Head of caudate nucleus (tissue), 42 donors: ENCODE data around the gene LEMD2.
"Not testable (repeated sequence)": the region's sequence is repeated elsewhere in the genome, so short reads cannot be mapped to it uniquely, and the experiment has no call there.

ENCODE experiments used
- DNase-seq, 42 donors: peaks; one replicate each; pipeline versions ENCODE4 v3.0.0 to v3.0.0-alpha.2; 2020 to 2021; ENCODE audit warnings: mixed read lengths in 7 of 42
- intact Hi-C: fragments of 100-400 bp; cut with DNase I; formaldehyde crosslinking; loops from one replicate; pipeline ENCODE4 v1.15.0; 2022

Gene LEMD2

DNA sequence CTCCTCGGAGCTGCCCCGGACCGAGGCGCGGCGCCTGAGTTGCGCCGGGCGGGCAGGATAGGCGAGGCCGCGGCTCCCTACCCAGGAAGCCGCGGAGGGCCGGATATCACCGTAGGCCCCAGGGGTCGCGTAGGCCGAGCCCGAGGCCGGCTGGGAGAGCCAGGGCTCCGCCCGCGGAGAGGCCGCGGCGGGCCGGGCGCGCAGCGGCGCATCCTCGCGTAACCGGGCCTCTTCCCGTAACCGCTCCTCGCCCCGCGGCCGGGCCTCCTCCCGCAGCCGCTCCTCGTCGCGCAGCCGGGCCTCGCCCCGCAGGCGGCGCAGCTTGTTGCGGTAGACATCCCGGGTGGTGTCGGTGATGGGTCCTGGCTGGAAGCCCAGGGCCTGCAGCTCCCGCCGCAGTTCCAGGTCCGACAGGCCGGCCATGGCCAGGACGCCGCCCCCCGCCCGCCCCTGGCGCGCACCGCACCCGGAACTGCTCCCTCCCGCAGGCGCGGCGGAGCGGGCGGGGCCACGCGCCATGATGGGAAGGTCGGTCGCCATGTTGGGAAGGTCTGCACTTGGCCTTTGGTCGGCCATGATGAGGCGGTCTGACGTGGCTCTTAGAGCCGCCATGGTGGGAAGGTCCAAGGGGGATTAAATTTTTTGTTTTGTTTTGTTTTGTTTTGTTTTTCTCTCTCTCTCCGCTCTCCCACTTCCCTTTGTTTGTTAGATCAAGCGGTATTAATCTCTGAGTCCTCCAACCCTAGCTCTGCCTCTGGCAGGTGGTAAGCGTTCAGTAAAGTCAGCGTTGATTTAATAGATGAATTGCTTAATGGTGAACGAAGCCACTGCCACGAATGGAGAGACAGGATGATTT is at the start of gene LEMD2:
LEMD2 (minus strand) TSS at position 437 of the 856 bp plus-strand sequence; CDS start at position 423, 14 bp downstream.
- intact Hi-C loops = no loop called here
- peak; percentile 80 to 97 (median 95) for DNase-seq

GRCh38 chr6:33837971-33838665 is 49.2 kb upstream of the LEMD2 start:
- intact Hi-C loops = no loop called here
- peak in 14 of 42 donors; percentile 14 to 61 (median 25) for DNase-seq

GRCh38 chr6:33836806-33837469 is 48.0 kb upstream of the LEMD2 start:
- intact Hi-C loops = no loop called here
- DNase-seq = no peak

DNA sequence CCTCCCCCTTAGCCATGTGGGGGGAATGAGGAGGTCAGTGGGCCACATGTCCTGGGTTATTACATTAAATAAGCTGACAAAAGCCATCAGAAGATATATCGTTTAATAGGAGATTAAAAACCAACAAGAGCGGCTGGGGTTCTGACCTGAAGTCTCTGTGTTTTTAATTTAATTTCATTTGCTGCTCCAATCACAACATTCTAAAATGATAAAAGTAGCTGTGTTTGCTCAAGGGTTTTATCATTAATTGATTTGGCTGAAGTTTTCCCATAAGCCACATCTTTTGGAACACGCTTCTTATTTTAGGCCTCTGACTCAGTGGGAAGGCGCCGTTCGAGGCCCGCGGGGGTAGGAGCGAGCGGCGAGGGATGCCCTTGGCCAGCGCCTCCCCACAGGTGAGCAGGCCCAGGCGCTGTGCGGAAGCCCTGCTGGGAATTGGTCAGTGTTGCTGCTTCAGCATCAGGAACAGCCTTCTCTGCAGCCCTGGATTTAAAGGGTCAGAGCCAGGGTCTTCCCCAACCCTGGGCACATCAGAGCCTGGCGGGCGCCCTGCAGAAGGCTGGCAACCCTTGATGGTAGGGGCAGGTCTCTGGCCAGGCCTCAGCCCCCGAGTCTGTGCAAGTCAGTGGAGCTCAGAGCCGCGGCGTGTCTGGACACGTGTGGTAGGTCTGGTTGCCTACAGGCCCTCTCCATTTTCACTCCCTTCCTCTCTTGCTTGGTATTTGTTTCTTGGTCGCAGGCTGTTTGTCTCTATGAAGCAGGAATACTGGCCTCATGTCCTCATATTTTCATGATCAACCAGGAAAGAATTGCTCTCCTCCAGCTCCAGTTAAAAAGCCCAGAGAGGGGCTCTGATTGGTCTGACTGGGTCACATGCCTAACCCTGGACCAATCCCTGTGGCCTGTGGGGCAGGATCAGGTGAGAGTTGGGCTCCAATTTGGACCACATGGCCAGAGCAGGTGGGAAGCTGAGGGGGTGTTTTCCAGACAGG is 45.8 kb upstream of the LEMD2 start:
- intact Hi-C loops = no loop called here
- no peak for DNase-seq

DNA sequence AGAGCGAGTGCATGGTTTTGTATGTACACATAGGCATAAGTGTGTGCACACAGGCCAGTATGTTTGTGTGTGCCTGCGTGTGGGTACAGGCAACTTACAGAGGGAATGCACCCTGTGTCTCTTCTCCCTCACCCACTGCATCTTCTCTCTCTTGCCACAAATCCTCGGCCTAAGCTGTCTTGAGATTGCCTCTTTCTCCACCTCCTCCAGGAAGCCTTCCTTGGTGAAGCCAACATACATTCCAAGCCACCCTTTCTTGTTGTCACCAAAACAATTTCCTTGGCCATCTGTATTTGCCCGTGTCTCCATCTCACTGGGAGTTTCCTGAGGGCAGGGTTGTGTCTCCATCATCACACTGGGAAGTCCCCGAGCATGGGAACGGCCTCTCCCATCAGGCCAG is 44.7 kb upstream of the LEMD2 start:
- no peak for DNase-seq
- intact Hi-C loops = no loop called here

DNA sequence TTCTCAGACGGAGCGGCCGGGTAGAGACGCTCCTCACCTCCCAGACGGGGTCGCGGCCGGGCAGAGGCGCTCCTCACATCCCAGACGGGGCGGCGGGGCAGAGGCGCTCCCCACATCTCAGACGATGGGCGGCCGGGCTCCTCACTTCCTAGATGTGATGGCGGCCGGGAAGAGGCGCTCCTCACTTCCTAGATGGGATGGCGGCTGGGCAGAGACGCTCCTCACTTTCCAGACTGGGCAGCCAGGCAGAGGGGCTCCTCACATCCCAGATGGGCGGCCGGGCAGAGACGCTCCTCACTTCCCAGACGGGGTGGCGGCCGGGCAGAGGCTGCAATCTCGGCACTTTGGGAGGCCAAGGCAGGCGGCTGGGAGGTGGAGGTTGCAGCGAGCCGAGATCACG is 43.9 kb upstream of the LEMD2 start:
- DNase-seq, intact Hi-C loops: not testable (repeated sequence)

DNA sequence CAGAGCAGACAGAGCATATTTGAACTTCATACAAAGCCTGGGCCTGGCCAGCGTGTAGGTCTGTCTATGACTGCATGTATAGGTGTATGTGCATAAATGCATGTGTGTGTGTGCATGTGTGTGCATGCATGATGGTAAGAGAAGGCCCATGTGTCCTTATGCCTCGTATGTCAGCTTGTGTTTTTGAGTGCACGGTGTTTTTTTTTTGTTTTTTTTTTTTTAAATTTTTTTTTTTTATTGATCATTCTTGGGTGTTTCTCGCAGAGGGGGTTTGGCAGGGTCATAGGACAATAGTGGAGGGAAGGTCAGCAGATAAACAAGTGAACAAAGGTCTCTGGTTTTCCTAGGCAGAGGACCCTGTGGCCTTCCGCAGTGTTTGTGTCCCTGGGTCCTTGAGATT is 42.8 kb upstream of the LEMD2 start:
- DNase-seq, intact Hi-C loops: not testable (repeated sequence)

DNA sequence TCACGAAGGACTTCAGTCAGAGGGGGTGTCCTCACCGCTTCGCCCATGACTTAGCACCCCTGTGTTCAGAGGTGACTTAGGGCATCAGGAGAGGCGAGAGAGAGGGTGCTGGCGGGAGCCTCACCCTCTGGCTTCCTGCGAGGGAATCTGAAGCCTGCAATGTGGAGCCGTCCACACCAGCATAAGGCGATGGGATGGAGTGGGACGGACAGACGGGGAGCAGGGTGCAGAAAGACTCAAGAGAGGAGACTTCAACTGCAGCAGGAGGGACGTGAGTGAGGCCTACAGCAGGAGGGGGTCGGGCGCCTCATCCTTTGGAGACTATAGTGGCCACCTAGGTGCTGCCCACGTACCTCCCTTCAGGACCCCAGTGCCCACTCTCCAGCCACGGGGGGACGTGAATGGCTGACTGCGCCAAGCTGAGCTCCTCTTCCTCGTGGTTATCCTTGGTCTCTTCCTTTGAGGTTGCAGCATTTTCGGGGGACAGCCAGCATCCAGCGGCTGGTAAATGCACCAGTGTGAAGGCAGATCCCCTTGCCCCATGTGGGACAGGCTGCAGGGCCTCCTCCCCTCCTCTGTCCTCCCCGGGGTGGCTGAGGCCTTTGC is 41.8 kb upstream of the LEMD2 start:
- no peak for DNase-seq
- intact Hi-C loops = no loop called here

- intact Hi-C loops = no loop called here
- no peak for DNase-seq
Measured at GRCh38 chr6:33828764-33829731, 40.1 kb upstream of the LEMD2 start.

DNA sequence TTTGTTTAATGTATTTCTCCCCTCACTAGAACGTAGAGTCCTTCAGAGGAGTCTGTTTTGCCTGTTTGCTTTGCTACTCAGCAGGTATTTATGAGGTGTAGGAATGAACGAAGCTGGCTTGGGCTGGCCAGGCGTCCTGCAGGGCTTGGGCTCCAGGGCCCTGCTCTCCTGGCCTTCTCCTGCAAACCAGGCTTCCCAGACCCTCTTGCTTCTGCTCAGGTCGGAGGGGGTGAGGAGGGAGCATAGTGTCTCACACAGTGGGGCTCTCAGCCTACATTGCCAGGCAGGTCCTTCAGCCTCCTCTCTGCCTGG is 39.5 kb upstream of the LEMD2 start:
- DNase-seq = no peak
- intact Hi-C loops = no loop called here

GRCh38 chr6:33827546-33828451 is 38.9 kb upstream of the LEMD2 start:
- DNase-seq = no peak
- intact Hi-C loops = no loop called here

DNA sequence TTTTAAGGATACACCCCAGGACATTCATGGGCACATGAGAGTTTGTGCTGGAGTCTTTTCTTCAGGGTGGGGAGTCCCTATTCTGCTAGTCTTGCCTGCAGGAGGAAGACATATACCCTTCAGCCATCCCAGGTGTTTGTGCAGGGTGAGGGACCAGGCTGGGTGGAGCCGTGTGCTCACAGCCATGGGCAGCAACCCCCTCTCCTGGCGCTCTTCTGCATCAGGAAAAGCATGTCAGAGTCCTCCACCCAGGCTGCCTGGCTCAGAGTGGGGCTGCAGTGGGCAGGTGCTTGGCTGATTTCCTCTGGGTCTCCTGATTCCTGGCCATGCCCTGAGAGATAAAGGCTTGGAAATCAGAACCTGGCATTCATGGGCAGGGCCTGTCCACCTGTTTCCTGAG is 37.6 kb upstream of the LEMD2 start:
- no peak for DNase-seq
- intact Hi-C loops = no loop called here

- intact Hi-C loops = no loop called here
- no peak for DNase-seq
Measured at GRCh38 chr6:33824461-33825154, 35.7 kb upstream of the LEMD2 start.

- DNase-seq = no peak
- intact Hi-C loops = no loop called here
Measured at GRCh38 chr6:33823806-33824205, 34.9 kb upstream of the LEMD2 start.

DNA sequence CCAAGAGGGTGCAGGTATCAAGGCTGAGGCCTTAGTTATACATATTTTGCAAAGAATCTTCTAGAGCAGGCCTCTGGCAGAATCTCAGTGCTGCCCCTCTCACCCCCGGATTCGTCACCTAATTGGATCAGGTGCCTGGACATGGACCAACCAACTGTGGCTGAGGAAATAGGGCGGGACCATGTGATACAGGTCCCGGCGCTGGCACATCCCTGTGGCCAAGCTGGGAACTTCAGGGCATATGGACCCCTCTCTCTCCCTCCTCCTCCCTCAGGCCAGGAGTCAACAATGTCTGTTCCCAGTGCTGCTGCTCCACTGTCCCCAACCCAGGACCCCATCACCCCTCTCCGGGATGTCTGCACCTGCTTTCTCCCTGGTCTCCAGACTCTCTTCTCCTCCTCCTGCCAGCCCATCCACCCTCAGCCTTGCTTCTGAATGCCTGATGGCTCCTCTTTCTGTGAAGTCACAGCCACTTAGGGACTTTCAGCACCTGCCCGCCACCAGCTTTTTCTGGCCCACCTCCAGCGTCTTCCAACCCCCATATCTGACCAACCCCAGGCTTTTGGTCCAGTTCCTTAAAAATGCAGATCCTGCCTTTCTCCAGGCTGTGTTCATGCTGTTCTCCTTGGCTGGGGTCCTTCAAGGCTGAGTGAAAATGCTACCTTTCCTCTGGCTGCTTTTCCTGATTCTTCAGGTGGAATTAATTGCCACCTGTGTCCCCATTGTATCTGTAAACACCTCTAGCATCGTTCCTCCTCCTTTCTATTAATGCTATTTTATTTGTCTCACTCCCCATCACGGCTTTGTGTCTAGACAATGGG is 33.9 kb upstream of the LEMD2 start:
- intact Hi-C loops = no loop called here
- DNase-seq = no peak
